GM21723 (cell line): ENCODE measurements around the gene CUL7.

Experiments used
- ATAC-seq: cut with Tn5 transposase; IDR thresholded peaks from one replicate; pipeline ENCODE4 v1.9.1; 2021; ENCODE audit warnings: mild to moderate bottlenecking, moderate library complexity; ENCODE audit not compliant: unreplicated experiment

Gene CUL7

GRCh38 chr6:43077981-43078511, 24.4 kb upstream of the CUL7 start:
- no peak for ATAC-seq

GRCh38 chr6:43077333-43077809, 23.7 kb upstream of the CUL7 start:
- no peak for ATAC-seq

- no peak for ATAC-seq
Measured at GRCh38 chr6:43076464-43077332, 23.0 kb upstream of the CUL7 start.

DNA sequence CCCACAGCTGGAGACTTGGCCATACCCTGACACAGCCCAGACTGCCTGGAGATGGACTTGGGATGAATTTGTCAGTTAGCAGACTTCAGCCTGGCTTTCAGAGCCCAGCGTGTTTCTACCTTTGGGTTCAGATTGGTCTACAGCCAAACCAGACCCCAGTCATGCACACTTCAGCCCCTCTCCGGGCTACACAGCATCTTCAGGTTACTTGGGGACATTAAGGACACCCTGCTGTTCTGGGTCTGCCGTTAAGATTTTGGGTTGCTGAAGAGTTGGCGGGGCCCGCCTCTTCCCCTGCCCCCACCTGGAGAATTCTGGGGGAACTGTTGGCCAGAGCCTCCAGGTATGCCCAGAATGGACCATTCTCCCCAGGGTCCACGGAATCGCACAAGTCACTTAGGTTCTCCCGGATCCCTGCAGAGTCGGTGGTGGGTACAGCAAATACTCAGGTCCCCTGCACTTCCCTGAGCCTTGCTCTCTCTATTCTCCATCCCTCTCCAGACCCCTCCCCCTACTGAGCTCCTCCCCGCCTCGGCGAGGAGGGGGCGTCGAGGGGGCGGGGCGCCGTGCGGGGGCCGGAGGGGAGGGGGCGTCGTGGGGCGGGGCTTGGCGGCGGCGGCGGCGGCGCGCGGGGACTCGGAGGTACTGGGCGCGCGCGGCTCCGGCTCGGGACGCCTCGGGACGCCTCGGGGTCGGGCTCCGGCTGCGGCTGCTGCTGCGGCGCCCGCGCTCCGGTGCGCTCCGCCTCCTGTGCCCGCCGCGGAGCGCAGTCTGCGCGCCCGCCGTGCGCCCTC, 22.2 kb upstream of the CUL7 start, which contains the start of gene PTK7:
PTK7 (plus strand) TSS at position 645 of the 794 bp plus-strand sequence. CDS start 175 bp downstream, outside the sequence.
- no peak for ATAC-seq

DNA sequence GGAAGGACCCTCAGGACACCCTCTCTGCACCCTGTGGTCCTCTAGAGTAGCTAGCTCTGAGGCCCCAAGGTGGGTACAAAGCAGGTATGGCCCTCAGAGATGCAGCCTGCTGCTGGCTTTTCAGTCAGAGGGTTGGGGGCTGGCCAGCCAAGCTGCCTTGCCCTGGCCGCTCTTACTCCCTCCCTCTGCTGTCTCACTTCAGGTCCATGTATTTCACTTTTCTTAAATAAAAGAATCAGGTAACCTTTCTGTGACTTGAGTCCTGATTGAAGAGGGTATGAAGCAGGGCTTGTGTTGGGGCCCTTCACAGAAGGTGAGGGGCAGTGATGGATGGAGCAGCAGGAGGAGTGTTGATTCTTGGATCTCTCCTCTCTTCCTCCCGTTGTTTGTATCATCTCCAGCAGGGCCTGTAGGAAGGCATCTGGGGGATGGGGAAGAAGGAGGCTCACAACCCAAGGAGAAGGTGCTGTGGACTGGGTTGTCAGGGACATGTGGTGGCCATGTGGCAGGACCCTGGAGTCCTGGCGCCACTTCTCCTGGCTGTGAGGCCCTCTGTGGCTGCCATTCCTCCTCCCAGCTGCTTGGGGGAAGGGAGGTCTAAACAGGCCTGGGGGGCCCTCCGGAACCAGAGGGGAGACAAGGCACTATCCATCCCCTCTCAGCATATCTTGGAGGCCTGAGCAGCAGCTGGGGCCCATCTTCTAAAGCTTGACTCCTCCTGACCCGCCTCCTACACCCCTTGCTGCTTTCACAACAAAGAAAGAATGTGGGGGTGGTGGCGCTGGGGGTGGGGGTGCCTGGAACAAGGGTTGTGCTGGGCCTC, 21.4 kb upstream of the CUL7 start:
- no peak for ATAC-seq

DNA sequence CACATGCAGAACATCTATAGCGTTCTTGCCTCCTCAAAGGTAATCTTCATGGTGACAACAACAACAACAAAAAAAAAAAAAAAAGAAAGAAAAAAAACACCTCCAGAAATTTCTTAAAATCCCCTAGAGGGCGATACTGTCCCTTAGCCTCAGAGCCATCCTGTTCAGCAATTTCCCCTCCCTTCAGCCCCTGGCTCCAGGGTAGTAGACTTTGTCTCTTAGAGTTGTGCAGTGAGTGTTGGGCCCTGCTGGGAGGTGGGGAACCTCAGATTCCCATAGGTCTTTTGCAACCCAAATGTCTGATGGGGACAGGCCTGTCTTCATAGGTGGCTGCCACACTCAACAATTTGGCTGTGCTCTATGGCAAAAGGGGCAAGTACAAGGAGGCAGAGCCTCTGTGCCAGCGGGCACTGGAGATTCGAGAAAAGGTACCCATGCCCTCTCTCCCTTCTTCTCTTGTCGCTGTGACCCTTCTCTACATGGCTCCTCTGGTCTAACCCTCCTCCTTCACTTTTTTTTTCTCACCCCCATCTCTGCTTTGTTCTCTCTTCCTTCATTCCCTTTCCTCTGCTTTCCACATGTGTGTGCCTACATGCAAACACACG, 16.5 kb upstream of the CUL7 start:
- no peak for ATAC-seq

- no peak for ATAC-seq
Measured at GRCh38 chr6:43062818-43063217, 9.2 kb upstream of the CUL7 start.

GRCh38 chr6:43061861-43062260, 8.2 kb upstream of the CUL7 start:
- no peak for ATAC-seq

DNA sequence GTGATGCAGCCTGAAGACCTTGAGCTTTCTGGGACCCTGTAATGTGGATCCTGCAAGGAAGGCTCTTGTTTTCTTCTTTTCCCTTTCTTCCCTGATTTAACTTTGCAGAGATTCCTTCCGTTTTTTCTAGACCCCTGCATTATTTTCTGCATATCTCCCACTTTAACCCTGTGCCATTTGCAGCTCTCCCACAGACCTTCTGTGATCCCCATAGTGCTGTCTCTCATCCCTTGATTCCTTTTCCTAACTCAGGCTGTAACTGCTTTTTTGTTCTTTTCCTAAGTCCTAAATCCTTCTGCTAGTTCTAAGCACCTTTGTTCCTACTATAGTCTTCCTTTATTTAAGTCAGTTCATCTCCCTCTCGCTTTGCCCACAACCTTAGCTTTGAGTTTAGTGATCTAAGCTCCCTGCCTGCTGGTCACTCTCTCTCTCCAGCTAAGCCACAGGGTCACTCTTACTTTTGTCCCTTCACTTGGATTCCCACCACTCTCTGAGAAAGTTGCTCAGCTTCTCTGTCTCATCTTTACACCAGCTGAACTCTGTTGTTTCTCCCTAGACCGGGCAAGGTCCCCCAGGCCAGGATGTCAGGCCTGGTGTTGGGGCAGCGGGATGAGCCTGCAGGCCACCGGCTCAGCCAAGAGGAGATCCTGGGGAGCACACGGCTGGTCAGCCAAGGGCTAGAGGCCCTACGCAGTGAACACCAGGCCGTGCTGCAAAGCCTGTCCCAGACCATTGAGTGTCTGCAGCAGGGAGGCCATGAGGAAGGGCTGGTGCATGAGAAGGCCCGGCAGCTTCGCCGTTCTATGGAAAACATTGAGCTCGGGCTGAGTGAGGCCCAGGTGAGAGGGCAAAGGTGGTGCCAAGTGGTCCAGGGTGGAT, 7.3 kb upstream of the CUL7 start:
- ATAC-seq: no peak

GRCh38 chr6:43060034-43060754, 6.5 kb upstream of the CUL7 start:
- ATAC-seq: no peak

DNA sequence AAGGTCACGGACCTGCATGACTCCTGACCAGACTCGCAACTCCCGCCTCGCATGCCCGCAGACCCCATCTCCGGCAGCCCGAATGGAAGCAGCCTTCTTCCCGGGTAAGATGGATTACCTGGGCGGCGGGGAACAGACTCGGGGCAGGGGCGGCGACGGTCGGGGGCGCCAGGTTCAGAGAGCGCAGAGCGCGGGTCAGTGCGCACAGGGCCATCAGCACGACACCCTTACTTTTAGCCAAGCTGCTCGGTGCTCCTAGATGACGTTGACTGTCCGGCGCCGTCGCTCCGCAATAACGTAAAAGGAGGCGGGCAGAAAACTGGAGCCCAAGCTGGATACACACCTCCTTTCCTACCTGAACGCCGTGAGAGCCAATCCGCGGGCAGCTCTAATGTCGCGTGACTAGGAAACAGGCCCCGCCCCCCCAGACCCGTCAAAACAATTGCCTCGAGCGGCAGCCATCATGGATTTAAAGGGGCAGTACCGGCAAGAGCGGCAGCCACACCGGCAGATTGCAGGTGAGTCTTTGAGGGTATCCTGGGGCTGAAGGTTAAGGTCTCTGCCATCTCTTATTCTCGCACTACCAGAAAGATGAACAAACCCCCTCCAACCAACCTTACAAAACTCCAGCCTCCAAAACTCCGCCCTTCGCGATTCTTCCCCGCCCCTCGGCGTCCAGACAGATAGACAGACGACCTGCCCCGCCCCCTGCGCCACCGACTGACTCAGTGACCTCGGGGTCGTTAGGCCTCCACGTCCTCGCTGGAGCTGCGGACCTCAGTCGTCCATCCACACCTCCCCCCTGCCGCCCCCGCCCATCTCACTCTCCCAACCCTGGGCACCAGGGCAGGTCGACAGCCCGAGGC, 5.8 kb upstream of the CUL7 start, which contains the start of the genes KLC4 and MRPL2:
KLC4 (plus strand) TSS at position 464 of the 866 bp plus-strand sequence. CDS start 1,705 bp downstream, outside the sequence.
MRPL2 (minus strand) TSS at position 267 of the 866 bp plus-strand sequence; CDS start at position 214, 53 bp downstream.
- peak; percentile 76 for ATAC-seq

DNA sequence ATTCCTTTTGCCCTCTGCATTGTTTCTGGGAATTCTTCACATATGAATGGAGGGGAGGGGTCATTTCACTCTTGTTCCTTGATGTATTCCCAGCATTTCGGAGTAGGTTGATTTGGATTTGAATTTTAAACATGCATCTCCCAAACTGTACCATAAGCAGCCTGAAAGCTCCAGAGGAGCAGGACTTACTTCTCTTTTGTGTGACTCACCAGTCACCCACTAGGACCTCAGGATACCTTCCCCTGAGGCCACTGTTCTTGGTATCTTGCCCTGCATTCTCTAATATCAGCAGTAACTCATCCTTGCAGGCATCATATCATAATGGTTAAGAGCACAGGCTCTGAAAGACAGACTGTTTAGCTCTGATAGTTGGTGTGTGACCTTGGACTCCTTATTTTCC, 4.9 kb upstream of the CUL7 start:
- ATAC-seq: no peak

DNA sequence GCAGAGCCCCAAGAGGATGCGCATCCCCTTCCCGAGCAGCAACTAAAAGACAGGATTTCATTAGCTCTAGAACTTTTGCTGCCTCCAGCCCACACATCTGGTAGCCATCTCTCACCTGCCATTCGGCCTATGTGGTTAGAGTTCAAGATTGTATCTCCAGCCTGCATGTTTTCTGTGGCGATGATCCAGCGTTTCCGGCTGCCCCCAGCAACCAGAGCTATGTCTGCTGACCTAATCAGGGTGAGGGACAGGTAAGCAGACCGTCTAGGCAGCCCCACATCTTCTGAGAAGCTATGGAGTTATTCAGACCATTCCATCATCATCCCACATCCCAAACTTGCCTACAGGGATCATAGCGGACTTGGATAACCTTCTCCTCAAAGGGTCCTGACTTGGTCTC, 2.3 kb upstream of the CUL7 start:
- ATAC-seq: no peak

DNA sequence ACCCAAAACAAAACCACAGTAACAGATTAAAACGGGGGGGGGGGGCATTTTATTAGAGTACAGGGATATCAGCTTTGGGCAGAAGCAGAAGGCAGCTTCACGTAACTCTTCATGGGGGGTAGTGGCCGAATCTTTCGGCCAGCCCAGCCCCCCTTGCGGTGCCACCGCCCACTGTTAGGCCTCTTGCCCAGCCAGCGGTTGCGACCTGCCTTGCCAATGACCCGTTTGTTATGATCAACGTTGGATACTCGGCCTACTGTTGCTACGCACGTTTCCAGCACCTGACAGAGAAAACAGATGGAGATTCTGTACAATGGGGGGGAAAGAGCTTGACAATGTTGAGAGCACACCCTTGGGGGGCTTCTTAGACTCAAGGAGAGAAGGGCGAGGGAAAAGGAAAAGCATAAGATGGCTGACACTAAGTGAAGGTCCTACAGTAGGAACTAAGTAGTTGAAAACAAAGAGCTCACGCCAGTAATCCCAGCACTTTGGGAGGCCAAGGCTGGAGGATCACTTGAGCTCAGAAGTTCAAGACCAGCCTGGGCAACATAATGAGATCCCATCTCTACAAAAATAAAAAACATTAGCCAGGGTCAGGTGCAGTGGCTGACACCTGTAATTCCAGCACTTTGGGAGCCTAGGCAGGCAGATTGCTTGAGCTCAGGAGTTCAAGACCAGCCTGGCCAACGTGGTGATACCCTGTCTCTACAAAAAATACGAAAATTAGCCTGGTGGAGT, 724 bp upstream of the CUL7 start:
- ATAC-seq: no peak

- ATAC-seq: peak; percentile 29
Measured at GRCh38 chr6:43052842-43053544, 658 bp downstream of the CUL7 start.

DNA sequence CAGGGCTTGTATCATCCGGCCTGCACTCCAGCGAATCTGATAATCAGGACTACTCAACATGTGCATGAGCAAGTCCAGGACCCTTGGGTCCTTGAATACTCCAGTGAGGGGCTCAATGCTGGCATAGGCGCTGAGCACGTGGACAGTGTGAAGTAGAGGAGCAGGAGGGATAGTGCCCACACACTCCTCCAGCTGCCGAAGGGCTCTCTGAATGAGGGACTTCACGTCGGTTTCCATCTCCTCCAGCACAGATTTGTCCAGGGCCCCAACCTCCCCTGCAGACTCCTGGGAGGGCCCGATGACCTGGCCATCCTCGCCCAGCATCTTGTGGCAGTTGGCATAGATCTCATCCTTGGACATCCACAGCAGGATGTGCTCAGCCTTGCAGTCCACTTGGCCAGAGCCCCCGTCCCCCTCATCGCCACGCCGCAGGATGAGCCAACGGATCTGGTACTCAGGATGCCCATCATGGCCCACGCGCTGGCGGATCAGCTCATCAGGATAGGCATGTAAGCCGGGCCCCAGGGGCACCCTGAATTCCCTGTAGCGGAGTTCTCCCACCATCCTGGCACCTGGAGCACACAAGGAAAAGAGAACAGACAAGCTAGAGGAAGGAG, 1.3 kb downstream of the CUL7 start:
- ATAC-seq: no peak
